Mesothelial cell of epicardium (in vitro differentiated cells): ENCODE measurements around the gene AGTRAP. TPM values are rescaled to one million over a fixed set of nuclear protein-coding genes. Genes with fewer than 3 reads are reported as not detected.

ENCODE experiments used
- DNase-seq, 2 experiments: peaks; one replicate each; pipeline ENCODE4 v3.0.0; 2021; ENCODE audit warnings: low spot score in 2 of 2; ENCODE audit not compliant: unreplicated experiment in 2 of 2
- H3K27ac Mint-ChIP-seq: 2 replicates; pipeline ENCODE4 v1.8.0; 2021; ENCODE audit warnings: mixed read lengths
- H3K27me3 Mint-ChIP-seq: 2 replicates; pipeline ENCODE4 v1.8.0; 2021; ENCODE audit warnings: low read depth, mixed read lengths
- H3K36me3 Mint-ChIP-seq: 2 replicates; pipeline ENCODE4 v1.8.0; 2021; ENCODE audit warnings: mixed read lengths
- H3K4me1 Mint-ChIP-seq: 2 replicates; pipeline ENCODE4 v1.8.0; 2021; ENCODE audit warnings: mixed read lengths
- H3K4me3 Mint-ChIP-seq: 2 replicates; pipeline ENCODE4 v1.8.0; 2021; ENCODE audit warnings: mild to moderate bottlenecking, moderate library complexity, mixed read lengths
- H3K9me3 Mint-ChIP-seq: 2 replicates; pipeline ENCODE4 v1.8.0; 2021; ENCODE audit warnings: mixed read lengths
- CTCF ChIP-seq: fragments of 200-600 bp; sonication (generic); IDR thresholded peaks from one replicate; pipeline ENCODE4 v1.5.0; 2021; ENCODE audit warnings: antibody characterized with exemption; ENCODE audit not compliant: unreplicated experiment
- total RNA-seq: library from RNA; stranded (reverse); gene quantifications from 3 replicates; pipeline ENCODE4 v1.2.1, GENCODE V29; 2021

AGTRAP gene
- total RNA-seq, 1 donor from 2014 or later = 29.0 TPM

GRCh38 chr1:11691928-11692711 is 43.8 kb upstream of the AGTRAP start:
- no peaks in the 10 kb centered on the region for H3K36me3 Mint-ChIP-seq
- no peak overlapping the region for H3K27ac Mint-ChIP-seq
- peak overlapping the region; percentile 71 for H3K4me3 Mint-ChIP-seq
- peaks cover 40% of the 10 kb centered on the region for H3K27me3 Mint-ChIP-seq
- H3K4me1 Mint-ChIP-seq = peaks cover 15% of the 10 kb centered on the region
- no peak for DNase-seq
- no peaks in the 10 kb centered on the region for H3K9me3 Mint-ChIP-seq
- TF ChIP-seq CTCF = no peak

GRCh38 chr1:11693024-11693590 is 42.8 kb upstream of the AGTRAP start:
- H3K4me3 Mint-ChIP-seq = peak overlapping the region; percentile 48
- TF ChIP-seq CTCF = no peak
- H3K4me1 Mint-ChIP-seq = peaks cover 15% of the 10 kb centered on the region
- no peak overlapping the region for H3K27ac Mint-ChIP-seq
- H3K27me3 Mint-ChIP-seq = peaks cover 40% of the 10 kb centered on the region
- no peak for DNase-seq
- no peaks in the 10 kb centered on the region for H3K36me3 Mint-ChIP-seq
- H3K9me3 Mint-ChIP-seq = no peaks in the 10 kb centered on the region

GRCh38 chr1:11693917-11694316 is 42.0 kb upstream of the AGTRAP start:
- no peak overlapping the region for H3K4me3 Mint-ChIP-seq
- H3K4me1 Mint-ChIP-seq = peaks cover 15% of the 10 kb centered on the region
- no peak for DNase-seq
- H3K27ac Mint-ChIP-seq = no peak overlapping the region
- H3K27me3 Mint-ChIP-seq = peaks cover 40% of the 10 kb centered on the region
- no peaks in the 10 kb centered on the region for H3K36me3 Mint-ChIP-seq
- no peaks in the 10 kb centered on the region for H3K9me3 Mint-ChIP-seq
- TF ChIP-seq CTCF = no peak

GRCh38 chr1:11695861-11696260 is 40.1 kb upstream of the AGTRAP start:
- no peaks in the 10 kb centered on the region for H3K9me3 Mint-ChIP-seq
- H3K4me3 Mint-ChIP-seq = no peak overlapping the region
- no peaks in the 10 kb centered on the region for H3K36me3 Mint-ChIP-seq
- peaks cover 27% of the 10 kb centered on the region for H3K27me3 Mint-ChIP-seq
- peaks cover 2% of the 10 kb centered on the region for H3K4me1 Mint-ChIP-seq
- DNase-seq = no peak
- TF ChIP-seq CTCF = no peak
- no peak overlapping the region for H3K27ac Mint-ChIP-seq

- Mint-ChIP-seq H3K4me1 (no peaks in the 10 kb centered on the region), H3K4me3 (no peak overlapping the region), H3K27me3 (peaks cover 20% of the 10 kb centered on the region), H3K36me3 (no peaks in the 10 kb centered on the region), H3K9me3 (no peaks in the 10 kb centered on the region), H3K27ac (no peak overlapping the region)
- no peak for DNase-seq
- no peak for TF ChIP-seq CTCF
Measured at GRCh38 chr1:11697188-11697892, 38.6 kb upstream of the AGTRAP start.
